Measurements from ENCODE around the gene DIAPH3. TPM values are rescaled to one million over a fixed set of nuclear protein-coding genes. Genes with fewer than 3 reads are reported as not detected.
"Not testable (repeated sequence)": the region's sequence is repeated elsewhere in the genome, so short reads cannot be mapped to it uniquely, and the experiment has no call there.

DIAPH3 gene
- polyA plus RNA-seq, 6 donors from 2014 or later: not detected

GRCh38 chr13:60108589-60108988 is 55.1 kb downstream of the DIAPH3 start:
- DNase-seq (no peak), ATAC-seq (ENCODE audit: low read depth in 2 of 2) (no peak)
- no peaks in the 10 kb centered on the region for H3K4me1 Mint-ChIP-seq
- H3K4me3 Mint-ChIP-seq: no peak overlapping the region
- H3K27me3 Mint-ChIP-seq: no peaks in the 10 kb centered on the region
- peaks cover 0 to 1% of the 10 kb centered on the region in 2 donors for H3K36me3 Mint-ChIP-seq
- H3K9me3 Mint-ChIP-seq: peaks cover 0 to 9% (median 3%) of the 10 kb centered on the region in 7 donors
- H3K27ac Mint-ChIP-seq: peak overlapping the region in 1 of 6 donors; percentile 10

- Mint-ChIP-seq H3K27ac (no peak overlapping the region), H3K4me3 (no peak overlapping the region), H3K36me3 (no peaks in the 10 kb centered on the region), H3K9me3 (peaks cover 0 to 1% (median 0%) of the 10 kb centered on the region in 7 donors), H3K4me1 (no peaks in the 10 kb centered on the region), H3K27me3 (no peaks in the 10 kb centered on the region)
- ATAC-seq (ENCODE audit: low read depth in 2 of 2): no peak
- DNase-seq: no peak
These were observed 63.9 kb downstream of the DIAPH3 start for GRCh38 chr13:60099631-60100420.

- no peaks in the 10 kb centered on the region for H3K4me1 Mint-ChIP-seq
- H3K4me3 Mint-ChIP-seq: no peak overlapping the region
- DNase-seq: no peak
- peaks cover 0 to 1% (median 0%) of the 10 kb centered on the region in 7 donors for H3K9me3 Mint-ChIP-seq
- H3K27me3 Mint-ChIP-seq: no peaks in the 10 kb centered on the region
- no peaks in the 10 kb centered on the region for H3K36me3 Mint-ChIP-seq
- ATAC-seq (ENCODE audit: low read depth in 2 of 2): no peak
- H3K27ac Mint-ChIP-seq: no peak overlapping the region
These were observed 68.4 kb downstream of the DIAPH3 start for GRCh38 chr13:60095300-60095699.

- H3K27ac Mint-ChIP-seq: no peak overlapping the region
- no peaks in the 10 kb centered on the region for H3K27me3 Mint-ChIP-seq
- DNase-seq: no peak
- no peaks in the 10 kb centered on the region for H3K4me1 Mint-ChIP-seq
- no peaks in the 10 kb centered on the region for H3K36me3 Mint-ChIP-seq
- no peak for ATAC-seq (ENCODE audit: low read depth in 2 of 2)
- no peak overlapping the region for H3K4me3 Mint-ChIP-seq
- peaks cover 0 to 1% (median 0%) of the 10 kb centered on the region in 7 donors for H3K9me3 Mint-ChIP-seq
These were observed 69.2 kb downstream of the DIAPH3 start for GRCh38 chr13:60094385-60095088.

- no peaks in the 10 kb centered on the region for H3K27me3 Mint-ChIP-seq
- no peak overlapping the region for H3K27ac Mint-ChIP-seq
- no peaks in the 10 kb centered on the region for H3K4me1 Mint-ChIP-seq
- DNase-seq (no peak), ATAC-seq (ENCODE audit: low read depth in 2 of 2) (no peak)
- peaks cover 0 to 1% (median 0%) of the 10 kb centered on the region in 7 donors for H3K9me3 Mint-ChIP-seq
- H3K4me3 Mint-ChIP-seq: no peak overlapping the region
- H3K36me3 Mint-ChIP-seq: no peaks in the 10 kb centered on the region
These were observed 70.2 kb downstream of the DIAPH3 start for GRCh38 chr13:60093425-60094019.

- no peak overlapping the region for H3K4me3 Mint-ChIP-seq
- ATAC-seq (ENCODE audit: low read depth in 2 of 2): no peak
- DNase-seq: no peak
- peaks cover 0 to 1% (median 0%) of the 10 kb centered on the region in 7 donors for H3K9me3 Mint-ChIP-seq
- H3K27ac Mint-ChIP-seq: peak overlapping the region in 1 of 6 donors; percentile 24
- no peaks in the 10 kb centered on the region for H3K4me1 Mint-ChIP-seq
- H3K27me3 Mint-ChIP-seq: no peaks in the 10 kb centered on the region
- no peaks in the 10 kb centered on the region for H3K36me3 Mint-ChIP-seq
These were observed 72.2 kb downstream of the DIAPH3 start for GRCh38 chr13:60091573-60091972.

- Mint-ChIP-seq H3K4me3 (no peak overlapping the region), H3K27me3 (no peaks in the 10 kb centered on the region), H3K27ac (no peak overlapping the region), H3K36me3 (no peaks in the 10 kb centered on the region), H3K9me3 (peaks cover 0 to 1% (median 0%) of the 10 kb centered on the region in 7 donors), H3K4me1 (no peaks in the 10 kb centered on the region)
- DNase-seq: no peak
- no peak for ATAC-seq (ENCODE audit: low read depth in 2 of 2)
These were observed 73.2 kb downstream of the DIAPH3 start for GRCh38 chr13:60090574-60090973.

- not testable (repeated sequence) for DNase-seq; ATAC-seq (ENCODE audit: low read depth in 2 of 2); H3K4me1 Mint-ChIP-seq; H3K27ac Mint-ChIP-seq; H3K36me3 Mint-ChIP-seq; H3K27me3 Mint-ChIP-seq; H3K9me3 Mint-ChIP-seq; H3K4me3 Mint-ChIP-seq
These were observed 79.9 kb downstream of the DIAPH3 start for GRCh38 chr13:60083780-60084179.

GRCh38 chr13:60080850-60081249 is 82.9 kb downstream of the DIAPH3 start:
- Mint-ChIP-seq H3K4me3 (no peak overlapping the region), H3K27ac (no peak overlapping the region), H3K36me3 (no peaks in the 10 kb centered on the region), H3K4me1 (no peaks in the 10 kb centered on the region), H3K27me3 (no peaks in the 10 kb centered on the region), H3K9me3 (peaks cover 0 to 5% (median 2%) of the 10 kb centered on the region in 7 donors)
- DNase-seq: no peak
- no peak for ATAC-seq (ENCODE audit: low read depth in 2 of 2)

- H3K36me3 Mint-ChIP-seq: no peaks in the 10 kb centered on the region
- no peaks in the 10 kb centered on the region for H3K4me1 Mint-ChIP-seq
- no peak for ATAC-seq (ENCODE audit: low read depth in 2 of 2)
- no peak for DNase-seq
- peaks cover 0 to 5% (median 2%) of the 10 kb centered on the region in 7 donors for H3K9me3 Mint-ChIP-seq
- no peak overlapping the region for H3K4me3 Mint-ChIP-seq
- H3K27ac Mint-ChIP-seq: no peak overlapping the region
- H3K27me3 Mint-ChIP-seq: no peaks in the 10 kb centered on the region
These were observed 85.5 kb downstream of the DIAPH3 start for GRCh38 chr13:60078226-60078625.

GRCh38 chr13:60075850-60076249 is 87.9 kb downstream of the DIAPH3 start:
- Mint-ChIP-seq H3K27me3 (no peaks in the 10 kb centered on the region), H3K9me3 (peaks cover 0 to 4% (median 0%) of the 10 kb centered on the region in 7 donors), H3K4me1 (no peaks in the 10 kb centered on the region), H3K4me3 (no peak overlapping the region), H3K36me3 (no peaks in the 10 kb centered on the region), H3K27ac (peak overlapping the region in 1 of 6 donors; percentile 15)
- ATAC-seq (ENCODE audit: low read depth in 2 of 2) (no peak), DNase-seq (no peak)

- Mint-ChIP-seq H3K27ac (no peak overlapping the region), H3K4me3 (no peak overlapping the region), H3K27me3 (no peaks in the 10 kb centered on the region), H3K36me3 (no peaks in the 10 kb centered on the region), H3K4me1 (no peaks in the 10 kb centered on the region), H3K9me3 (peaks cover 0 to 4% (median under 1%) of the 10 kb centered on the region in 7 donors)
- no peak for DNase-seq
- no peak for ATAC-seq (ENCODE audit: low read depth in 2 of 2)
These were observed 89.3 kb downstream of the DIAPH3 start for GRCh38 chr13:60074397-60074796.

GRCh38 chr13:60066226-60066625 is 97.5 kb downstream of the DIAPH3 start:
- Mint-ChIP-seq H3K36me3 (no peaks in the 10 kb centered on the region), H3K4me3 (no peak overlapping the region), H3K27me3 (no peaks in the 10 kb centered on the region), H3K27ac (no peak overlapping the region), H3K4me1 (no peaks in the 10 kb centered on the region), H3K9me3 (peaks cover 0 to 4% (median 0%) of the 10 kb centered on the region in 7 donors)
- DNase-seq (no peak), ATAC-seq (ENCODE audit: low read depth in 2 of 2) (no peak)

GRCh38 chr13:60062502-60062901 is 101.2 kb downstream of the DIAPH3 start:
- no peak overlapping the region for H3K4me3 Mint-ChIP-seq
- H3K4me1 Mint-ChIP-seq: no peaks in the 10 kb centered on the region
- DNase-seq (no peak), ATAC-seq (ENCODE audit: low read depth in 2 of 2) (no peak)
- no peaks in the 10 kb centered on the region for H3K9me3 Mint-ChIP-seq
- no peaks in the 10 kb centered on the region for H3K27me3 Mint-ChIP-seq
- no peaks in the 10 kb centered on the region for H3K36me3 Mint-ChIP-seq
- H3K27ac Mint-ChIP-seq: no peak overlapping the region
